ENCODE data around the gene STMN3.

GRCh38 chr20:63686094-63686491 is 32.9 kb upstream of the STMN3 start:
- TF ChIP-seq EZH2 (IDR thresholded peaks at IDR 0.05; ENCODE audit: insufficient read depth, poor library complexity, severe bottlenecking) (no peak), EZH2phosphoT487 (IDR thresholded peaks at IDR 0.05; ENCODE audit: insufficient read depth, low read depth) (no peak)

Measured in GM23248 (cell line).